Fibroblast of lung (primary cell): ENCODE data around the gene TYMS. TPM values are rescaled to one million over a fixed set of nuclear protein-coding genes. Genes with fewer than 3 reads are reported as not detected.

Experiments used
- DNase-seq, 2 donors: peaks; one replicate each; pipeline versions ENCODE4 v3.0.0 to v3.0.0-alpha.2; 2010; ENCODE audit warnings: low read depth in 2 of 2
- H2AFZ ChIP-seq: 2 replicates; pipeline ENCODE4 v1.5.1; 2012; ENCODE audit warnings: low read length, control low read depth, inconsistent platforms
- H3K27ac ChIP-seq: 2 replicates; pipeline ENCODE4 v1.5.1; 2011; ENCODE audit warnings: low read length, control low read depth; ENCODE audit not compliant: insufficient read depth
- H3K27me3 ChIP-seq: 2 replicates; pipeline ENCODE4 v1.5.1; 2011; ENCODE audit warnings: mild to moderate bottlenecking, low read length; ENCODE audit not compliant: control insufficient read depth, insufficient read depth
- H3K36me3 ChIP-seq: 2 replicates; pipeline ENCODE4 v1.5.1; 2011; ENCODE audit warnings: low read length; ENCODE audit not compliant: control insufficient read depth, insufficient read depth
- H3K4me1 ChIP-seq: 2 replicates; pipeline ENCODE4 v1.5.1; 2011; ENCODE audit warnings: low read length; ENCODE audit not compliant: control insufficient read depth, insufficient read depth; ENCODE audit errors: extremely low read depth
- H3K4me2 ChIP-seq: 2 replicates; pipeline ENCODE4 v1.5.1; 2011; ENCODE audit warnings: low read length, control low read depth; ENCODE audit not compliant: insufficient read depth; ENCODE audit errors: extremely low read depth
- H3K4me3 ChIP-seq, 4 experiments: fragments of 200-600 bp in 1 of 4; sonication (generic) in 1 of 4; replicated peaks in 1 of 4; 2 replicates each; pipeline ENCODE4 v1.5.1; 2011 to 2016; ENCODE audit warnings: low read length in 4 of 4, low read depth in 3 of 4, mild to moderate bottlenecking in 3 of 4, control low read depth in 2 of 4, inconsistent platforms in 1 of 4, mixed read lengths in 1 of 4; ENCODE audit not compliant: insufficient read depth in 1 of 4; ENCODE audit errors: control extremely low read depth in 1 of 4
- H3K79me2 ChIP-seq: 2 replicates; pipeline ENCODE4 v1.5.1; 2012; ENCODE audit warnings: mild to moderate bottlenecking, low read length, inconsistent platforms; ENCODE audit not compliant: control insufficient read depth, insufficient read depth
- H3K9ac ChIP-seq: 2 replicates; pipeline ENCODE4 v1.5.1; 2011; ENCODE audit warnings: mild to moderate bottlenecking, low read length, control low read depth; ENCODE audit not compliant: insufficient read depth
- H3K9me3 ChIP-seq: 2 replicates; pipeline ENCODE4 v1.5.1; 2012; ENCODE audit warnings: low read depth, low read length; ENCODE audit not compliant: control insufficient read depth, insufficient read depth
- H4K20me1 ChIP-seq: 2 replicates; pipeline ENCODE4 v1.5.1; 2011; ENCODE audit warnings: low read length; ENCODE audit not compliant: control insufficient read depth, insufficient read depth; ENCODE audit errors: extremely low read depth
- CTCF ChIP-seq, 2 donors: IDR thresholded peaks in 1 of 2; conservative IDR thresholded peaks in 1 of 2; 1 replicate in 1 of 2; 2 replicates in 1 of 2; pipeline ENCODE4 v1.5.1; 2011 to 2012; ENCODE audit warnings: low read length in 2 of 2, control low read depth in 1 of 2, inconsistent platforms in 1 of 2, low read depth in 1 of 2, mild to moderate bottlenecking in 1 of 2
- EZH2 ChIP-seq: IDR thresholded peaks from 2 replicates; pipeline ENCODE4 v1.5.1; 2012; ENCODE audit warnings: low read length, control low read depth, mild to moderate bottlenecking; ENCODE audit errors: missing control alignments
- polyA plus RNA-seq, 2 donors: library from polyadenylated mRNA; depleted of rRNA in 1 of 2; stranded (reverse) in 1 of 2; unstranded in 1 of 2; fragments of >200 nt; gene quantifications; 2 replicates each; pipeline ENCODE4 v1.2.1, GENCODE V29; 2011 to 2012; ENCODE audit warnings: missing spikeins in 1 of 2
- total RNA-seq: library from RNA; depleted of rRNA; stranded (reverse); fragments of >200 nt; gene quantifications from 2 replicates; pipeline ENCODE4 v1.2.1, GENCODE V29; 2014

The TYMS gene
- total and polyA plus RNA-seq, 2 donors (not counting 1 experiment from before 2014, with no cell fraction given), result 16.8 to 45.4 TPM

GRCh38 chr18:631560-631959 is 25.9 kb upstream of the TYMS start:
- H3K4me2 ChIP-seq, result no peak overlapping the region
- no peak overlapping the region for H2AFZ ChIP-seq
- H3K4me3 ChIP-seq, result no peak overlapping the region
- no peak overlapping the region for H3K9ac ChIP-seq
- H3K9me3 ChIP-seq, result no peaks in the 10 kb centered on the region
- no peak overlapping the region for H3K27ac ChIP-seq
- H4K20me1 ChIP-seq, result no peaks in the 10 kb centered on the region
- DNase-seq, result no peak
- no peaks in the 10 kb centered on the region for H3K4me1 ChIP-seq
- TF ChIP-seq CTCF (conservative IDR thresholded peaks at IDR 0.05 in 1 of 2, IDR thresholded peaks at IDR 0.05 in 1 of 2; ENCODE audit: low read depth in 1 of 2, low read length in 2 of 2) (no peak), EZH2 (no peak)
- H3K36me3 ChIP-seq, result no peaks in the 10 kb centered on the region
- no peaks in the 10 kb centered on the region for H3K27me3 ChIP-seq
- no peaks in the 10 kb centered on the region for H3K79me2 ChIP-seq

GRCh38 chr18:634551-635045 is 22.9 kb upstream of the TYMS start:
- Histone ChIP-seq H3K4me2 (no peak overlapping the region), H4K20me1 (no peaks in the 10 kb centered on the region), H3K4me1 (no peaks in the 10 kb centered on the region), H3K9ac (no peak overlapping the region), H3K79me2 (no peaks in the 10 kb centered on the region), H3K9me3 (no peaks in the 10 kb centered on the region), H3K27ac (no peak overlapping the region), H3K36me3 (no peaks in the 10 kb centered on the region), H3K27me3 (no peaks in the 10 kb centered on the region), H3K4me3 (no peak overlapping the region), H2AFZ (no peak overlapping the region)
- TF ChIP-seq CTCF (conservative IDR thresholded peaks at IDR 0.05 in 1 of 2, IDR thresholded peaks at IDR 0.05 in 1 of 2; ENCODE audit: low read depth in 1 of 2, low read length in 2 of 2) (no peak), EZH2 (no peak)
- DNase-seq, result no peak

DNA sequence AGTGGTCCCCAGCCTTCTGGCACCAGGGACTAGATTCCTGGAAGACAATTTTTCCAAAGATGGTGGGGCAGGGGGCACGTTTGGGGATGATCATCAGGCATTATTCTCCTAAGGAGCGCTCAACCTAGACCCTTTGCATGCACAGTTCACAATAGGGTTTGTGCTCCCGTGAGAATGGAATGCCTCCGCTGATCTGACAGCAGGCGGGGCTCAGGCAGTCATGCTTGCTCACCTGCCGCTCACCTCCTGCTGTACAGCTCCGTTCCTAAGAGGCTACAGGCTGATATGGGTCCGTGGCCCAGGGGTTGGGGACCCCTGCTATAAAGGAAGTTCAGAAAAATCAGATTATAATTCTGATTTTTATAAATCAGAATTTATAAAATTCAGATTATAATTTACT is 22.3 kb upstream of the TYMS start:
- no peak for DNase-seq
- Histone ChIP-seq H4K20me1 (no peaks in the 10 kb centered on the region), H3K27me3 (no peaks in the 10 kb centered on the region), H3K4me3 (no peak overlapping the region), H3K9me3 (no peaks in the 10 kb centered on the region), H3K79me2 (no peaks in the 10 kb centered on the region), H3K27ac (no peak overlapping the region), H3K4me1 (no peaks in the 10 kb centered on the region), H2AFZ (no peak overlapping the region), H3K9ac (no peak overlapping the region), H3K4me2 (no peak overlapping the region), H3K36me3 (no peaks in the 10 kb centered on the region)
- TF ChIP-seq CTCF (conservative IDR thresholded peaks at IDR 0.05 in 1 of 2, IDR thresholded peaks at IDR 0.05 in 1 of 2; ENCODE audit: low read depth in 1 of 2, low read length in 2 of 2), result no peak
